ENCODE results near the gene SYT2. TPM values are rescaled to one million over a fixed set of nuclear protein-coding genes. Genes with fewer than 3 reads are reported as not detected.
A peak's percentile ranks its signal among the peaks of the same experiment; 100 is the strongest.

The SYT2 gene
- total RNA-seq, 1 experiment from 2014 or later: not detected

- H3K4me3 ChIP-seq (ENCODE audit: low read length): no peak overlapping the region
- intact Hi-C loops (cut with micrococcal nuclease): no loop called here
- peaks cover 27% of the 10 kb centered on the region; the same call in 1 of the 2 replicates for H3K27me3 ChIP-seq (ENCODE audit: low read length)
- H3K4me2 ChIP-seq (ENCODE audit: low read length): no peak overlapping the region
- BruUV-seq (replicated peaks): no TSS peak
- no peak overlapping the region for H2AFZ ChIP-seq (ENCODE audit: low read length)
- no peak overlapping the region for H3K27ac ChIP-seq (ENCODE audit: low read length)
- TF ChIP-seq EZH2phosphoT487 (IDR thresholded peaks at IDR 0.05; ENCODE audit: borderline replicate concordance, low read length) (no peak), EZH2 (IDR thresholded peaks at IDR 0.05; ENCODE audit: low read length, unreplicated experiment) (no peak)
- TF ChIP-seq, protein P1, sequence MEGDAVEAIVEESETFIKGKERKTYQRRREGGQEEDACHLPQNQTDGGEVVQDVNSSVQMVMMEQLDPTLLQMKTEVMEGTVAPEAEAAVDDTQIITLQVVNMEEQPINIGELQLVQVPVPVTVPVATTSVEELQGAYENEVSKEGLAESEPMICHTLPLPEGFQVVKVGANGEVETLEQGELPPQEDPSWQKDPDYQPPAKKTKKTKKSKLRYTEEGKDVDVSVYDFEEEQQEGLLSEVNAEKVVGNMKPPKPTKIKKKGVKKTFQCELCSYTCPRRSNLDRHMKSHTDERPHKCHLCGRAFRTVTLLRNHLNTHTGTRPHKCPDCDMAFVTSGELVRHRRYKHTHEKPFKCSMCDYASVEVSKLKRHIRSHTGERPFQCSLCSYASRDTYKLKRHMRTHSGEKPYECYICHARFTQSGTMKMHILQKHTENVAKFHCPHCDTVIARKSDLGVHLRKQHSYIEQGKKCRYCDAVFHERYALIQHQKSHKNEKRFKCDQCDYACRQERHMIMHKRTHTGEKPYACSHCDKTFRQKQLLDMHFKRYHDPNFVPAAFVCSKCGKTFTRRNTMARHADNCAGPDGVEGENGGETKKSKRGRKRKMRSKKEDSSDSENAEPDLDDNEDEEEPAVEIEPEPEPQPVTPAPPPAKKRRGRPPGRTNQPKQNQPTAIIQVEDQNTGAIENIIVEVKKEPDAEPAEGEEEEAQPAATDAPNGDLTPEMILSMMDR (conservative IDR thresholded peaks at IDR 0.05; ENCODE audit: low read depth, low read length): no peak
- ChIA-PET CTCF (no interaction called here), POLR2A (ENCODE audit: unreplicated experiment) (no interaction called here)
- no peaks in the 10 kb centered on the region for H3K36me3 ChIP-seq (ENCODE audit: low read depth, low read length)
- H3K9me3 ChIP-seq (ENCODE audit: low read length): no peaks in the 10 kb centered on the region
- H3K9ac ChIP-seq (ENCODE audit: low read length): no peak overlapping the region
- H3F3A ChIP-seq (ENCODE audit: low read length, unreplicated experiment): no peaks in the 10 kb centered on the region
- H3K4me1 ChIP-seq (ENCODE audit: insufficient read depth, low read length): no peaks in the 10 kb centered on the region
- H3K9me2 ChIP-seq (replicated peaks; ENCODE audit: low read length): no peaks in the 10 kb centered on the region
- H4K20me1 ChIP-seq (ENCODE audit: low read length): no peaks in the 10 kb centered on the region
- no peak for ATAC-seq
- no peaks in the 10 kb centered on the region for H3K79me2 ChIP-seq (ENCODE audit: low read length)
- peak; percentile 14 for DNase-seq
Measured at GRCh38 chr1:202689493-202690342, 20.5 kb downstream of the SYT2 start.

DNA sequence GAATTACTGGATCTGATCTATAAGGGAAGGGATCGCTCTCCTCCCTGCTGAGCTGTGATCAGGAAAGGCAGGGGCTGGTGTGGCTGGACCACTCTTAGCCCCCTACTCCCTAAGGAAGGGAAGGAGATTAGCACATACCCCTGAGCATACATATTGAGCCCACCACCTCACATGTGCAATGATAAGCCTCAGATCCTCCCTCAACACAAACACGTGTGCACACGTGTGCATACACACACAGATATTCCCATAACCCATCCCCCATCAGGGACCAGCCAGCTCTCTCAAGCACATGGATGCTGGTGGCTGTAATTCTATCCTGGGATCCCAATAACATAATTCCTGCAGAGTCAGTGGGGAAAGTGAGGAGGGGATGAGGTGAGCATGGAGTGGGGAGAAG is 21.2 kb downstream of the SYT2 start:
- Histone ChIP-seq H3K36me3 (ENCODE audit: low read depth, low read length) (no peaks in the 10 kb centered on the region), H3F3A (ENCODE audit: low read length, unreplicated experiment) (no peaks in the 10 kb centered on the region), H3K27ac (ENCODE audit: low read length) (no peak overlapping the region), H3K9me2 (replicated peaks; ENCODE audit: low read length) (no peaks in the 10 kb centered on the region), H3K4me2 (ENCODE audit: low read length) (no peak overlapping the region), H3K4me3 (ENCODE audit: low read length) (no peak overlapping the region), H3K9ac (ENCODE audit: low read length) (no peak overlapping the region), H3K9me3 (ENCODE audit: low read length) (no peaks in the 10 kb centered on the region), H4K20me1 (ENCODE audit: low read length) (no peaks in the 10 kb centered on the region), H3K79me2 (ENCODE audit: low read length) (no peaks in the 10 kb centered on the region), H3K4me1 (ENCODE audit: insufficient read depth, low read length) (no peaks in the 10 kb centered on the region), H3K27me3 (ENCODE audit: low read length) (peaks cover 27% of the 10 kb centered on the region; the same call in 1 of the 2 replicates), H2AFZ (ENCODE audit: low read length) (no peak overlapping the region)
- no peak for ATAC-seq
- ChIA-PET CTCF (no interaction called here), POLR2A (ENCODE audit: unreplicated experiment) (no interaction called here)
- intact Hi-C loops (cut with micrococcal nuclease): no loop called here
- TF ChIP-seq EZH2phosphoT487 (IDR thresholded peaks at IDR 0.05; ENCODE audit: borderline replicate concordance, low read length) (no peak), EZH2 (IDR thresholded peaks at IDR 0.05; ENCODE audit: low read length, unreplicated experiment) (no peak)
- TF ChIP-seq, protein P1 (conservative IDR thresholded peaks at IDR 0.05; ENCODE audit: low read depth, low read length): no peak
- no peak for DNase-seq
- BruUV-seq (replicated peaks): no TSS peak

DNA sequence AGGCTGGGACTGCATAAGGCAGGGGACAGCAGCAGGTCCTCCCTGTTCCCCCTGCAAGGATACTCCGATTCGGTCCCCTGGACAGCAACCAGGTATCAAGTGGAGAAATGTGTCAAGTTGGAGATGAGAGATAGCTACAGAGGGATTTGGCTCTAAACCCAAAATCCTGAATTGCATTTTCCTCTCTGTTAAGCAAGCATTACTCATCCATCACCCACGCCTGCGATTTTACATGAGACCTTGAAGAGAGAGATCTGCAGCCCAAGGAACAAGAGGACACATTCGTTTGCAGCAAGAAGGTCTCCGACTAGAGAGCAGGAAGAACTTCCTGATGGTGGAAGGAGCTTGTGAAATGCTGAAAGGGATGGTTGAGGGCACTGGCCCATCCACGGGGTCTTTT is 21.9 kb downstream of the SYT2 start:
- ChIA-PET POLR2A (ENCODE audit: unreplicated experiment) (no interaction called here), CTCF (no interaction called here)
- DNase-seq: peak; percentile 15
- Histone ChIP-seq H3K27me3 (ENCODE audit: low read length) (peaks cover 27% of the 10 kb centered on the region; the same call in 1 of the 2 replicates), H3K27ac (ENCODE audit: low read length) (no peak overlapping the region), H3F3A (ENCODE audit: low read length, unreplicated experiment) (no peaks in the 10 kb centered on the region), H3K36me3 (ENCODE audit: low read depth, low read length) (no peaks in the 10 kb centered on the region), H3K9me2 (replicated peaks; ENCODE audit: low read length) (no peaks in the 10 kb centered on the region), H4K20me1 (ENCODE audit: low read length) (no peaks in the 10 kb centered on the region), H3K9ac (ENCODE audit: low read length) (no peak overlapping the region), H3K4me3 (ENCODE audit: low read length) (no peak overlapping the region), H3K9me3 (ENCODE audit: low read length) (no peaks in the 10 kb centered on the region), H3K4me2 (ENCODE audit: low read length) (no peak overlapping the region), H3K4me1 (ENCODE audit: insufficient read depth, low read length) (no peaks in the 10 kb centered on the region), H2AFZ (ENCODE audit: low read length) (no peak overlapping the region), H3K79me2 (ENCODE audit: low read length) (no peaks in the 10 kb centered on the region)
- BruUV-seq (replicated peaks): no TSS peak
- intact Hi-C loops (cut with micrococcal nuclease): no loop called here
- ATAC-seq: no peak
- TF ChIP-seq, protein P1 (conservative IDR thresholded peaks at IDR 0.05; ENCODE audit: low read depth, low read length): no peak
- TF ChIP-seq EZH2 (IDR thresholded peaks at IDR 0.05; ENCODE audit: low read length, unreplicated experiment) (no peak), EZH2phosphoT487 (IDR thresholded peaks at IDR 0.05; ENCODE audit: borderline replicate concordance, low read length) (no peak)

Measured in PC-3 (cell line).